SK-N-SH treated with all-trans-retinoic acid at 6 μM for 48 hours (cell line): ENCODE measurements around the gene ENO4.

Experiments
- ATAC-seq: fragments of 200-7000 bp; cut with Tn5 transposase; 3 replicates; pipeline ENCODE4 v1.9.1; 2020; ENCODE audit warnings: mild to moderate bottlenecking, moderate library complexity
- ARNTL ChIP-seq: fragments of 450-650 bp; formaldehyde crosslinking; IDR thresholded peaks from 2 replicates; pipeline ENCODE4 v1.5.0; 2020; ENCODE audit warnings: low read depth, mild to moderate bottlenecking, moderate library complexity, borderline replicate concordance
- CREB5 ChIP-seq: fragments of 250-450 bp; sonication (Bioruptor Pico); IDR thresholded peaks from 2 replicates; pipeline ENCODE4 v1.5.1; 2020; ENCODE audit warnings: low read depth, mild to moderate bottlenecking, moderate library complexity
- CSRNP3 ChIP-seq: fragments of 250-450 bp; sonication (Bioruptor Pico); IDR thresholded peaks from 2 replicates; pipeline ENCODE4 v1.5.1; 2021; ENCODE audit warnings: mild to moderate bottlenecking, moderate library complexity
- ISL1 ChIP-seq: fragments of 250-450 bp; sonication (Bioruptor Pico); IDR thresholded peaks from 2 replicates; pipeline ENCODE4 v2.1.2; 2022; ENCODE audit warnings: mild to moderate bottlenecking, moderate library complexity
- OSR1 ChIP-seq: fragments of 250-450 bp; sonication (Bioruptor Pico); IDR thresholded peaks from 2 replicates; pipeline ENCODE4 v1.8.0; 2022; ENCODE audit warnings: moderate library complexity, mild to moderate bottlenecking, inconsistent platforms
- PATZ1 ChIP-seq: fragments of 250-450 bp; sonication (Bioruptor Pico); IDR thresholded peaks from 2 replicates; pipeline ENCODE4 v1.8.0; 2020; ENCODE audit warnings: mild to moderate bottlenecking, moderate library complexity, borderline replicate concordance
- RARB ChIP-seq: fragments of 250-450 bp; sonication (Bioruptor Pico); IDR thresholded peaks from 2 replicates; pipeline ENCODE4 v1.8.0; 2021; ENCODE audit warnings: mild to moderate bottlenecking, moderate library complexity
- SNAI2 ChIP-seq: fragments of 250-450 bp; sonication (Bioruptor Pico); IDR thresholded peaks from 2 replicates; pipeline ENCODE4 v1.5.0; 2020; ENCODE audit warnings: mild to moderate bottlenecking, moderate library complexity
- TCF4 ChIP-seq: fragments of 250-450 bp; sonication (Bioruptor Pico); IDR thresholded peaks from 2 replicates; pipeline ENCODE4 v1.8.0; 2021; ENCODE audit warnings: mild to moderate bottlenecking, moderate library complexity, borderline replicate concordance
- TOX ChIP-seq: fragments of 250-450 bp; sonication (Bioruptor Pico); IDR thresholded peaks from 2 replicates; pipeline ENCODE4 v1.8.0; 2021; ENCODE audit warnings: mild to moderate bottlenecking, moderate library complexity, borderline replicate concordance
- ZFP3 ChIP-seq: fragments of 250-450 bp; sonication (Bioruptor Pico); IDR thresholded peaks from 2 replicates; pipeline ENCODE4 v1.5.0; 2020; ENCODE audit warnings: mild to moderate bottlenecking, moderate library complexity
- ZNF565 ChIP-seq: fragments of 450-650 bp; formaldehyde crosslinking; conservative IDR thresholded peaks from 2 replicates; pipeline ENCODE4 v1.5.0; 2020; ENCODE audit warnings: low read depth, mild to moderate bottlenecking, moderate library complexity
- ZNF8 ChIP-seq: fragments of 450-650 bp; formaldehyde crosslinking; IDR thresholded peaks from 2 replicates; pipeline ENCODE4 v1.5.0; 2020; ENCODE audit warnings: mild to moderate bottlenecking, moderate library complexity
- TF ChIP-seq, protein P1 (sequence below): fragments of 250-450 bp; sonication (Bioruptor Pico); IDR thresholded peaks from 2 replicates; pipeline ENCODE4 v1.5.0; 2020; ENCODE audit warnings: mild to moderate bottlenecking, moderate library complexity
- TF ChIP-seq, protein P2 (sequence below): fragments of 250-450 bp; sonication (Bioruptor Pico); IDR thresholded peaks from 2 replicates; pipeline ENCODE4 v1.8.0; 2021; ENCODE audit warnings: low read depth, mild to moderate bottlenecking, moderate library complexity, borderline replicate concordance

ENO4 gene

DNA sequence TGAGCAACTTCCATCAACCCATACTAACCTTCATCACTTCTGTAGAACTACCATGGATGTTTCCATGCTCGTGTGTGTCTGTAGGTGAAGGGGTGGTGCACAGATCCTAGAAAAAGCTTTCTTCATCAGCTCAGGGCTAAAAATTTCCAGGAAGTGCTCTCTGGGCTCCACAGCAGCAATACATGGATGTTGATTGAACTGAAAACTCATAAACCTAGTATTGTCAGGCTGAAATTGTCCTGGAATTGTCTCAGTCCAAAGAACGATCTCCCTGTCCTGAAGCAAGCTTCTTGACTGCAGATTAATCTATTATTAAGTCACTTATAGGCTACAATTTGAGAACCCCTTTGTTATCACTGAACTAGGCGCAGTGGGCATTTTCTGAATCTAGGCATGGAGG, 39.8 kb downstream of the ENO4 start:
- ATAC-seq = no peak
- TF ChIP-seq RARB (CRISPR knock-in tag) (no peak), TCF4 (CRISPR knock-in tag) (no peak), ZFP3 (CRISPR knock-in tag) (no peak), ZNF8 (CRISPR knock-in tag) (no peak)

DNA sequence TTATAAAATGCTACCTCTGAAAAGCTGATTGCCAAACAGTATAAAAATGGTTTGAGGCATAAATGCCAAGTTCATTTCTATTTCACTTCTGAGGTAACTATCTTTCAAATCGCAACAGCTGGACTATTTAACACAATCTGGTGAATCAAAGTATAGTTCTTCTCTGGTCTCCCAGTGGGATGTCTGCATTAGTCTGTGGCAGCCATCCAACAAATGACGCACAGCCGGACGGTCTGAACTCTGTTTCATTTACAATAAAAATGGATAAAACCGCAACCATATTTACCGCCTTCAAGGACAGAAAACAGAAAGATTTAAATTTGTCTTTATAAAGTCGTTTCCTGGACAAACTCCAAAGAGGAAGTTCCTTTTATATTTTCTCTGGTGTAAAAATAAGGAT, 41.9 kb downstream of the ENO4 start:
- peak; percentile 84 for TF ChIP-seq ISL1 (CRISPR knock-in tag)
- peak; percentile 46; the same call in 1 of the 2 replicates for TF ChIP-seq CSRNP3 (CRISPR knock-in tag)
- 0 out of 2 replicates have a peak, but pooled peaks have one; percentile 12 for TF ChIP-seq CREB5 (CRISPR knock-in tag)
- peak; percentile 61; the same call in 1 of the 2 replicates for TF ChIP-seq TCF4 (CRISPR knock-in tag)
- no peak for TF ChIP-seq OSR1
- no peak for TF ChIP-seq PATZ1 (CRISPR knock-in tag)
- TF ChIP-seq, protein P1, sequence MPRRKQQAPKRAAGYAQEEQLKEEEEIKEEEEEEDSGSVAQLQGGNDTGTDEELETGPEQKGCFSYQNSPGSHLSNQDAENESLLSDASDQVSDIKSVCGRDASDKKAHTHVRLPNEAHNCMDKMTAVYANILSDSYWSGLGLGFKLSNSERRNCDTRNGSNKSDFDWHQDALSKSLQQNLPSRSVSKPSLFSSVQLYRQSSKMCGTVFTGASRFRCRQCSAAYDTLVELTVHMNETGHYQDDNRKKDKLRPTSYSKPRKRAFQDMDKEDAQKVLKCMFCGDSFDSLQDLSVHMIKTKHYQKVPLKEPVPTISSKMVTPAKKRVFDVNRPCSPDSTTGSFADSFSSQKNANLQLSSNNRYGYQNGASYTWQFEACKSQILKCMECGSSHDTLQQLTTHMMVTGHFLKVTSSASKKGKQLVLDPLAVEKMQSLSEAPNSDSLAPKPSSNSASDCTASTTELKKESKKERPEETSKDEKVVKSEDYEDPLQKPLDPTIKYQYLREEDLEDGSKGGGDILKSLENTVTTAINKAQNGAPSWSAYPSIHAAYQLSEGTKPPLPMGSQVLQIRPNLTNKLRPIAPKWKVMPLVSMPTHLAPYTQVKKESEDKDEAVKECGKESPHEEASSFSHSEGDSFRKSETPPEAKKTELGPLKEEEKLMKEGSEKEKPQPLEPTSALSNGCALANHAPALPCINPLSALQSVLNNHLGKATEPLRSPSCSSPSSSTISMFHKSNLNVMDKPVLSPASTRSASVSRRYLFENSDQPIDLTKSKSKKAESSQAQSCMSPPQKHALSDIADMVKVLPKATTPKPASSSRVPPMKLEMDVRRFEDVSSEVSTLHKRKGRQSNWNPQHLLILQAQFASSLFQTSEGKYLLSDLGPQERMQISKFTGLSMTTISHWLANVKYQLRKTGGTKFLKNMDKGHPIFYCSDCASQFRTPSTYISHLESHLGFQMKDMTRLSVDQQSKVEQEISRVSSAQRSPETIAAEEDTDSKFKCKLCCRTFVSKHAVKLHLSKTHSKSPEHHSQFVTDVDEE (CRISPR knock-in tag) = 0 out of 2 replicates have a peak, but pooled peaks have one; percentile 52
- TF ChIP-seq ZNF8 (CRISPR knock-in tag) = 0 out of 2 replicates have a peak, but pooled peaks have one; percentile 15

GRCh38 chr10:116892907-116893685, 43.8 kb downstream of the ENO4 start:
- TF ChIP-seq RARB (CRISPR knock-in tag) (no peak), CSRNP3 (CRISPR knock-in tag) (no peak), ARNTL (CRISPR knock-in tag) (no peak), TOX (no peak), SNAI2 (no peak), ZNF565 (CRISPR knock-in tag) (no peak)
- TF ChIP-seq, protein P2, sequence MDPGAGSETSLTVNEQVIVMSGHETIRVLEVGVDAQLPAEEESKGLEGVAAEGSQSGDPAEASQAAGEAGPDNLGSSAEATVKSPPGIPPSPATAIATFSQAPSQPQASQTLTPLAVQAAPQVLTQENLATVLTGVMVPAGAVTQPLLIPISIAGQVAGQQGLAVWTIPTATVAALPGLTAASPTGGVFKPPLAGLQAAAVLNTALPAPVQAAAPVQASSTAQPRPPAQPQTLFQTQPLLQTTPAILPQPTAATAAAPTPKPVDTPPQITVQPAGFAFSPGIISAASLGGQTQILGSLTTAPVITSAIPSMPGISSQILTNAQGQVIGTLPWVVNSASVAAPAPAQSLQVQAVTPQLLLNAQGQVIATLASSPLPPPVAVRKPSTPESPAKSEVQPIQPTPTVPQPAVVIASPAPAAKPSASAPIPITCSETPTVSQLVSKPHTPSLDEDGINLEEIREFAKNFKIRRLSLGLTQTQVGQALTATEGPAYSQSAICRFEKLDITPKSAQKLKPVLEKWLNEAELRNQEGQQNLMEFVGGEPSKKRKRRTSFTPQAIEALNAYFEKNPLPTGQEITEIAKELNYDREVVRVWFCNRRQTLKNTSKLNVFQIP = no peak
- TF ChIP-seq, protein P1 (CRISPR knock-in tag) = no peak
- TF ChIP-seq, all 23 proteins: peak for 0
- ATAC-seq = no peak

More for the DNA sequence above, 41.9 kb downstream of the ENO4 start:
- ATAC-seq = peak; percentile 79
